Glomerular endothelial cell (primary cell): Measurements from ENCODE around the gene RTN4RL2. TPM values are rescaled to one million over a fixed set of nuclear protein-coding genes. Genes with fewer than 3 reads are reported as not detected.

ENCODE experiments used
- DNase-seq: peaks from one replicate; pipeline ENCODE4 v3.0.0-alpha.2; 2011; ENCODE audit warnings: low read depth, low spot score; ENCODE audit errors: extremely low read depth
- total RNA-seq: library from RNA; depleted of rRNA; stranded (reverse); fragments of >200 nt; gene quantifications from 2 replicates; pipeline ENCODE4 v1.2.3, GENCODE V29; 2015

RTN4RL2 gene
- total RNA-seq, 1 donor from 2014 or later = 0.23 TPM

DNA sequence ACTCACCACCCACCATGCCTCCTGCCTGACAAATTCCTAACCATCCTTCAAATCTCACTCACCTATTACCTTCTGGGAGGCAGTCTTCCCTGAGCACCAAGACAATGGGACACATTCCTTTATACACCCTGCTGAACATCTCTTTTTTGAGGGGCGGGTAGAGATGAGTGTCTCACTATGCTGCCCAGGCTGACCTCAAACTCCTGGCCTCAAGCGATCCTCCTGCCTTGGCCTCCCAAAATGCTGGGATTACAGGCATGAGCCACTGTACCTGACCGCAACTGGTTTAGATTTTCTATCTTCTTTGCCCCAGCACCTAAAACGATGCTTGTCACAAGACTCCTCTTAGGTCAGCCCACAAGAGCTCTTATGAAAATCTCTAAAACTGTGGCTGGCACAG is 63.1 kb downstream of the RTN4RL2 start:
- DNase-seq = no peak

Other genes starting within 250 kb of the RTN4RL2 start
- 0.10 and 0.76 TPM in 2 replicates for gene APLNR, start 223.3 kb upstream of the RTN4RL2 start, total RNA-seq
- gene TNKS1BP1, start 135.6 kb upstream of the RTN4RL2 start, total RNA-seq = 107 and 154 TPM in 2 replicates
- gene SSRP1, start 124.6 kb upstream of the RTN4RL2 start, total RNA-seq = 77.8 and 95.7 TPM in 2 replicates
- gene P2RX3, start 122.2 kb upstream of the RTN4RL2 start, total RNA-seq = not detected in 2 replicates
- not detected in 2 replicates for gene PRG3, start 79.4 kb upstream of the RTN4RL2 start, total RNA-seq
- gene PRG2, start 69.9 kb upstream of the RTN4RL2 start, total RNA-seq = not detected in 2 replicates
- 29.7 and 32.8 TPM in 2 replicates for gene SLC43A3, start 33.4 kb upstream of the RTN4RL2 start, total RNA-seq
- gene SLC43A1, start 55.2 kb downstream of the RTN4RL2 start, total RNA-seq = 10.5 and 15.9 TPM in 2 replicates
- gene TIMM10, start 70.2 kb downstream of the RTN4RL2 start, total RNA-seq = 31.9 and 35.0 TPM in 2 replicates
- not detected in 2 replicates for gene SMTNL1, start 77.1 kb downstream of the RTN4RL2 start, total RNA-seq
- gene UBE2L6, start 107.1 kb downstream of the RTN4RL2 start, total RNA-seq = 74.1 and 87.1 TPM in 2 replicates
- 0.53 and 1.5 TPM in 2 replicates for gene SERPING1, start 137.2 kb downstream of the RTN4RL2 start, total RNA-seq
- 0.24 and 0.41 TPM in 2 replicates for gene YPEL4, start 189.4 kb downstream of the RTN4RL2 start, total RNA-seq
- gene CLP1, start 197.2 kb downstream of the RTN4RL2 start, total RNA-seq = 13.3 and 18.0 TPM in 2 replicates
- gene ZDHHC5, start 207.6 kb downstream of the RTN4RL2 start, total RNA-seq = 54.7 and 71.3 TPM in 2 replicates